Measurements from ENCODE around the gene TWIST2.

The TWIST2 gene

DNA sequence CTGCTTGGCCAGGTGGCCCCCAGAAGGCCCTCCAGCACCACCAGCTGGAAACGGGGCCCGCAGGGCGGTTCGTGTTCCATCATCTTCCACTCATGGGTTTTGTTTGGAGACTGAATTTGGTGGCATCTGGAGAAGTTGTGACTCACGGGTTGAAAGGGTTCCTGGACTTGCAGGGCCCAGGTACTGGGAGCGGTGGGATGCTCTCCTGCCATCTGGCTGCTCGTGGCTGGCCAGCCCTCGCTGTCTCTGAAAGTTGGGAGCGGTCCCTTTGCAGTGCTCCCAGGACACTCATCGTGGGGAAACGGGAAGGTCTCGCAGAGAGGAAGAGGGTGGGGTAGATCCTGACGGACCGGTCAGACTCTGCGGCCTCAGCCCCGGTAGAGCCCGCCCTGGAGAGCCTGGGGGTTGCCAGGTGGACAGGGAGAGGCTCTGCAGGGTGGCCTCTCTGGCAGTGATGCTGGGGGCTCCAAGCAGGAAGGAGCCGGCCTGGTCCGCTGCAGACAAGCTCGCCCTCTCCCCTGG lies 47.5 kb downstream of the TWIST2 start:
- DNase-seq (ENCODE audit: low read depth in 1 of 2, low spot score in 1 of 2): no peak
- peaks cover 8% of the 10 kb centered on the region for H3K27me3 ChIP-seq (ENCODE audit: insufficient read depth, poor library complexity, severe bottlenecking)
- TF ChIP-seq, protein P1, sequence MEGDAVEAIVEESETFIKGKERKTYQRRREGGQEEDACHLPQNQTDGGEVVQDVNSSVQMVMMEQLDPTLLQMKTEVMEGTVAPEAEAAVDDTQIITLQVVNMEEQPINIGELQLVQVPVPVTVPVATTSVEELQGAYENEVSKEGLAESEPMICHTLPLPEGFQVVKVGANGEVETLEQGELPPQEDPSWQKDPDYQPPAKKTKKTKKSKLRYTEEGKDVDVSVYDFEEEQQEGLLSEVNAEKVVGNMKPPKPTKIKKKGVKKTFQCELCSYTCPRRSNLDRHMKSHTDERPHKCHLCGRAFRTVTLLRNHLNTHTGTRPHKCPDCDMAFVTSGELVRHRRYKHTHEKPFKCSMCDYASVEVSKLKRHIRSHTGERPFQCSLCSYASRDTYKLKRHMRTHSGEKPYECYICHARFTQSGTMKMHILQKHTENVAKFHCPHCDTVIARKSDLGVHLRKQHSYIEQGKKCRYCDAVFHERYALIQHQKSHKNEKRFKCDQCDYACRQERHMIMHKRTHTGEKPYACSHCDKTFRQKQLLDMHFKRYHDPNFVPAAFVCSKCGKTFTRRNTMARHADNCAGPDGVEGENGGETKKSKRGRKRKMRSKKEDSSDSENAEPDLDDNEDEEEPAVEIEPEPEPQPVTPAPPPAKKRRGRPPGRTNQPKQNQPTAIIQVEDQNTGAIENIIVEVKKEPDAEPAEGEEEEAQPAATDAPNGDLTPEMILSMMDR (IDR thresholded peaks at IDR 0.05; ENCODE audit: insufficient read depth, low read length): no peak
- TF ChIP-seq, protein P2, sequence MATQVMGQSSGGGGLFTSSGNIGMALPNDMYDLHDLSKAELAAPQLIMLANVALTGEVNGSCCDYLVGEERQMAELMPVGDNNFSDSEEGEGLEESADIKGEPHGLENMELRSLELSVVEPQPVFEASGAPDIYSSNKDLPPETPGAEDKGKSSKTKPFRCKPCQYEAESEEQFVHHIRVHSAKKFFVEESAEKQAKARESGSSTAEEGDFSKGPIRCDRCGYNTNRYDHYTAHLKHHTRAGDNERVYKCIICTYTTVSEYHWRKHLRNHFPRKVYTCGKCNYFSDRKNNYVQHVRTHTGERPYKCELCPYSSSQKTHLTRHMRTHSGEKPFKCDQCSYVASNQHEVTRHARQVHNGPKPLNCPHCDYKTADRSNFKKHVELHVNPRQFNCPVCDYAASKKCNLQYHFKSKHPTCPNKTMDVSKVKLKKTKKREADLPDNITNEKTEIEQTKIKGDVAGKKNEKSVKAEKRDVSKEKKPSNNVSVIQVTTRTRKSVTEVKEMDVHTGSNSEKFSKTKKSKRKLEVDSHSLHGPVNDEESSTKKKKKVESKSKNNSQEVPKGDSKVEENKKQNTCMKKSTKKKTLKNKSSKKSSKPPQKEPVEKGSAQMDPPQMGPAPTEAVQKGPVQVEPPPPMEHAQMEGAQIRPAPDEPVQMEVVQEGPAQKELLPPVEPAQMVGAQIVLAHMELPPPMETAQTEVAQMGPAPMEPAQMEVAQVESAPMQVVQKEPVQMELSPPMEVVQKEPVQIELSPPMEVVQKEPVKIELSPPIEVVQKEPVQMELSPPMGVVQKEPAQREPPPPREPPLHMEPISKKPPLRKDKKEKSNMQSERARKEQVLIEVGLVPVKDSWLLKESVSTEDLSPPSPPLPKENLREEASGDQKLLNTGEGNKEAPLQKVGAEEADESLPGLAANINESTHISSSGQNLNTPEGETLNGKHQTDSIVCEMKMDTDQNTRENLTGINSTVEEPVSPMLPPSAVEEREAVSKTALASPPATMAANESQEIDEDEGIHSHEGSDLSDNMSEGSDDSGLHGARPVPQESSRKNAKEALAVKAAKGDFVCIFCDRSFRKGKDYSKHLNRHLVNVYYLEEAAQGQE (IDR thresholded peaks at IDR 0.05; ENCODE audit: insufficient replicate concordance, low read depth): no peak
- no peak for TF ChIP-seq SPI1 (IDR thresholded peaks at IDR 0.05; ENCODE audit: borderline replicate concordance, low read depth)
- no peak for TF ChIP-seq GABPA (IDR thresholded peaks at IDR 0.05; ENCODE audit: low read depth)
- TF ChIP-seq POLR2AphosphoS5 (IDR thresholded peaks at IDR 0.05; ENCODE audit: low read depth): no peak
- H3K4me3 ChIP-seq (replicated peaks; ENCODE audit: insufficient read depth, low read length): no peak overlapping the region
- no peak overlapping the region for H3K27ac ChIP-seq (replicated peaks)

DNA sequence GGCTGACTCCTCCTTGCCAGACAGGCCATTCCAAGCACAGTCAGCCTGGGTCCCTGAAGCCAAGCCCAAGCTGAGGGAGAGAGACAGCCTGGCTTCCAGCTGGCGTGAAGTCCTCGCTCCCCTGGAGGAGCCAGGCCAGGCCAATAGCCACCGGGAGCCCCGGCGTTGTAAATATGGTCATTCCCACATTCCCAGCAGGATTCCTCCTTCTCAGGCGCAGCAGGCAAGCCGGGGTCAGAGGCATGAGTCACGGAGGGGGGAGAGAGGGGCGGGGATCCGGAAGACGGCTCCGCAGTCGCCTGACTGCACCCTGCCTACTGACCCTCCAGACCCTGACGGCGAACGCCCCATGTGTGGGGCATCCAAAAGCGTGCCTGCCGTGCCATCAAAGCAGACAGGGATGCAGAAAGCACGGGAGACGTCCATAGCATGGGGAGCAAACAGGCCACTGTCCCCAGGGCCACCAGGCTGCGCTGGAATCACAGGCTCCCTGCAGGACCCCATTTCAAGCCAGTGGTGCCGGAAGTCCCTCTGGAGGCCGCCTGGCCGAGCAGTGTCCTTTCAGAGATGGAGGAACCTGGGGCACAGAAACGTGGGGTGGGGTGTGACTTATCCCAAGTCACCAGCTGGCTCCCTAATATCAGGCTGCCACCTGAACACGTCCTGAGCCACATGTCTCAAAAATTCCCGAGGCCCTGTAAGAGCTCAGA lies 48.2 kb downstream of the TWIST2 start:
- H3K27me3 ChIP-seq (ENCODE audit: insufficient read depth, poor library complexity, severe bottlenecking): peaks cover 8% of the 10 kb centered on the region

DNA sequence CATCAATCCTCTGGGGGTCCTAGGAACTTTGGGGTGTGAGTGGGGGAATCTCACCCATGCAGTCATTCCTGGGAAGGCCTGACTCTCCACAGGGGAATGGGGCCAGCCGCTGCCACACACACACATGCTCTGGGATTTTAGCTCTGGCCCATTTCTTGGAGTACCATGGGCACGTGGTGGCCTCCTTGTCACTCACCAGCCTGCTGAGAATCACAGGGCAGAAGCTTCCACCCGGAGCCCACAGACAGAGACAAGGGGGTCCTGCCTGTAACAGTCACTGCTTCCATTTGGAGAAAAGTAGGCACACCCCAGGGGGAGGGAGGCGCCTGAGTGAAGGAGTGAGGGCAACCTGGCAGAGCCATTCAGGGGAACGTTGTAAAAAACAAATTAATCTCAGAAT lies 48.8 kb downstream of the TWIST2 start:
- TF ChIP-seq SPI1 (IDR thresholded peaks at IDR 0.05; ENCODE audit: borderline replicate concordance, low read depth) (no peak), GABPA (IDR thresholded peaks at IDR 0.05; ENCODE audit: low read depth) (no peak), POLR2AphosphoS5 (IDR thresholded peaks at IDR 0.05; ENCODE audit: low read depth) (no peak)
- TF ChIP-seq, protein P2 (IDR thresholded peaks at IDR 0.05; ENCODE audit: insufficient replicate concordance, low read depth): no peak
- TF ChIP-seq, protein P1 (IDR thresholded peaks at IDR 0.05; ENCODE audit: insufficient read depth, low read length): no peak
- Histone ChIP-seq H3K27me3 (ENCODE audit: insufficient read depth, poor library complexity, severe bottlenecking) (peaks cover 8% of the 10 kb centered on the region), H3K27ac (replicated peaks) (no peak overlapping the region), H3K4me3 (replicated peaks; ENCODE audit: insufficient read depth, low read length) (no peak overlapping the region)
- DNase-seq (ENCODE audit: low read depth in 1 of 2, low spot score in 1 of 2): no peak

More for the DNA sequence above, 48.2 kb downstream of the TWIST2 start:
- Histone ChIP-seq H3K4me3 (replicated peaks; ENCODE audit: insufficient read depth, low read length) (no peak overlapping the region), H3K27ac (replicated peaks) (no peak overlapping the region)
- DNase-seq (ENCODE audit: low read depth in 1 of 2, low spot score in 1 of 2): no peak
- TF ChIP-seq SPI1 (IDR thresholded peaks at IDR 0.05; ENCODE audit: borderline replicate concordance, low read depth) (no peak), POLR2AphosphoS5 (IDR thresholded peaks at IDR 0.05; ENCODE audit: low read depth) (no peak)

DNA sequence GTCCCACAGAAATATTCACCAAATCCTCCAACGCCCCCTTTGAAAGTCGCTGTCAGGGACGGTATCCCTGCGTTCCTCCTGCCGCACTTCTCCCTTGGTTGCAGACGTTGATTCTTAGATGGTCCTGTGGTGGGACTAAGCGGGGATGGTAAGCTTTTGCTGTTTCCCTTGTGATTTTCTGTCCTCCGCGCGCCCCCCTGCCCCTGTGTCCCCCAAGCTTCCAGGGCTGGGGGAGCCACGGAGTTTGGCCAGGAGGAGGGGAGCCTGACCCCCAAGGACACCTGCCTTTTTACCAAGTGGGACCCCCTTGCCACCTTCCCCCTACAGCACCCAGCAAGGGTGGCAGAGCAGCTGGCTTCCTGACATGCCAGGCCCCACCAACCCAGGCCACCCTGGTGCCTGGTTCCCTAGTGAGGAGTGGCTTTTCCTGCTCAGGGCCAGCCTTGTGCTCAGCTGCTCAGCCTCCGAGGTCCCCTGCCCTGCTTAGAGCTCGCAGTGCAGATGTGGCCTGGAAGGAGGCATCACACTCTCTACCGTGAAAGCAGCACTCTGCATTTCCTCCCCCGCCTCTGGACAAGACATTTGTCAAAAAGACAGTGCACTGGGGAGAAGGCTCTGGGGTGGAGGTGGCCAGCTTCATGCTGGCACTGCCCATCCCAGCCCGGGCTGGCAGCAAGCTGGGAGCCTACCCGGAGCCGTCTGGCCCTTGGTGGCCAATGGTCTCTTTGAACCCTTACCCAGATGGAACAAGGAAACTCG lies 49.4 kb downstream of the TWIST2 start:
- H3K4me3 ChIP-seq (replicated peaks; ENCODE audit: insufficient read depth, low read length): no peak overlapping the region
- peaks cover 8% of the 10 kb centered on the region for H3K27me3 ChIP-seq (ENCODE audit: insufficient read depth, poor library complexity, severe bottlenecking)
- TF ChIP-seq SPI1 (IDR thresholded peaks at IDR 0.05; ENCODE audit: borderline replicate concordance, low read depth) (no peak), GABPA (IDR thresholded peaks at IDR 0.05; ENCODE audit: low read depth) (no peak), POLR2AphosphoS5 (IDR thresholded peaks at IDR 0.05; ENCODE audit: low read depth) (no peak)
- TF ChIP-seq, protein P1 (IDR thresholded peaks at IDR 0.05; ENCODE audit: insufficient read depth, low read length): no peak
- TF ChIP-seq, protein P2 (IDR thresholded peaks at IDR 0.05; ENCODE audit: insufficient replicate concordance, low read depth): no peak
- no peak for DNase-seq (ENCODE audit: low read depth in 1 of 2, low spot score in 1 of 2)
- H3K27ac ChIP-seq (replicated peaks): no peak overlapping the region

Measured in HL-60 (cell line).